ENCODE results near the gene REEP1.
A peak's percentile ranks its signal among the peaks of the same experiment; 100 is the strongest.

The REEP1 gene

DNA sequence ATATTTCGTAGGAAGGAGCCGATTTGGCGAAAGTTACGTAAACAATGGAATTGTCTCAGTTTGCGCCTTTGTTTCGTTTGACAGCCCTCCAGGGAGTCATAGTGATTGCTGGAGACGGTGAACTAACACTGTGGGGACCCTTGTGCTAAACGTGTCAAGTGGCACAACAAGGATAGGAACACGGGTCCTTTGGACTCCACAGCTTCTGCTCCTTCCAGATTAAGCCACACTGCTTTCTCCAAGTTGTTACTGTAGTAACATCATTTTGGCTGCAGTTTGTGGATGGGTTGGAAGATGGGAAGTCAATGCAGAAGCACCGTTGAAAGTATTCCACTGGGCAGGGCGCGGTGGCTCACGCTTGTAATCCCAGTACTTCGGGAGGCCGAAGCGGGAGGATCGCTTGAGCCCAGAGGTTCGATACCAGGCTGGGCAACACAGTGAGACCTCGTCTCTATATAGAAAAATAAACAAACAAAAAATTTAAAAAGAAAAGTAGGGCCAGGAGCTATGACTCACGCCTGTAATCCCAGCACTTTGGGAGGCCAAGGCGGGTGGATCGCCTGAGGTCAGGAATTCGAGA, 141.5 kb downstream of the REEP1 start:
- no peak for DNase-seq (ENCODE audit: low spot score)

DNA sequence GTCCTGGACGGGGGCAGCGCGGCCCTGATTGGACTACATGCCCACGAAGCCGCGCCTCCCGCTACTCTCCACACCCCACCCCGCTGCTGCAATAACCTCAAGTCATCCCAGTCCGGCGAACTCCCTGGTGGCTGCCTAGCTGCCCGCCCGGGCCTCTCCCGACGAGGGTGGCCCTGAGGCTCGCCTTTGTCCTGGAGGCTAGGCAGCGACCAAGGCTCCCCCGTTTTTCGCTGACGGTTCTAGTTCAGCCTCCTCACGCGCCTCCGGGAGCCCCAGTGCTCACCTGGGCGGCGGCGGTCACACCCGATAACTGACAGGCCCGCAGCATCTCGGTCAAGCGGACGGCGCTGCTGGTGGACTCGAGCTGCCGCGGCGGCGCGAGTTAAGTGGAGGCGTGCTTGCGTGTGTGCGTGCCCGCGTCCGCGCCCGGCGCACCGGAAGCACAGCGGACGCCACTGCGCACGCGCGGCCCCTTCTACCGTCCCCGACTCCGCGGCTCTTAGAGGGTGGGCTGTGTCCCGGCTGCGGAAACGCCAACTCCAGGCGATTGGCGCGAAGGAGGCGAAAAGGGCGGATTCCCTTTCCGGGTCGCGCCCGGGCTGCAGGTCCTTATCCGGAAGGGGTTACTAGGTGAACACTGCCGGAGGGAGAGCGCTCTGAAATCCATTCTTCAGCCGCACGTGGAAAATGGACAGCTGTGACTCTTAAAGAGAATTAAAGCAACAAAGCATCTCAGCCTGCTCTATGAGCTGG, 142.2 kb downstream of the REEP1 start, which contains the start of gene IMMT:
TSS of gene IMMT (minus strand) at position 408 of the 753 bp plus-strand sequence. CDS start at position 328, 80 bp downstream.
- peak; percentile 95 for DNase-seq (ENCODE audit: low spot score)

DNA sequence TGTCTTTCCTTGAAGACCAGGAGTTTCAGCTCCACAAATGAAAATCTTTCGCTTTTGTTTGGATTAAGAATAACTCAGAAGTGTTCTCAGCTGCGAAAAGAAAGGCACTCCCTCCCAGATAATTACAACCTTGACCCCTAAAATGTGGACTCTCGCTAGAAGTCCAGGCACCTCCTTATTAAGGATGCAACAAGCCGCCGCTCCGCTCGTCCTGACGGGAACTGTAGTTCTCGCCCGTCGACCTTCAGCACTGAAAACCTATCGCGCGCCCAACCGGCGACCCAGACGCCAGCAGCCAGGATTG, 142.7 kb downstream of the REEP1 start:
- peak; percentile 88 for DNase-seq (ENCODE audit: low spot score)

DNA sequence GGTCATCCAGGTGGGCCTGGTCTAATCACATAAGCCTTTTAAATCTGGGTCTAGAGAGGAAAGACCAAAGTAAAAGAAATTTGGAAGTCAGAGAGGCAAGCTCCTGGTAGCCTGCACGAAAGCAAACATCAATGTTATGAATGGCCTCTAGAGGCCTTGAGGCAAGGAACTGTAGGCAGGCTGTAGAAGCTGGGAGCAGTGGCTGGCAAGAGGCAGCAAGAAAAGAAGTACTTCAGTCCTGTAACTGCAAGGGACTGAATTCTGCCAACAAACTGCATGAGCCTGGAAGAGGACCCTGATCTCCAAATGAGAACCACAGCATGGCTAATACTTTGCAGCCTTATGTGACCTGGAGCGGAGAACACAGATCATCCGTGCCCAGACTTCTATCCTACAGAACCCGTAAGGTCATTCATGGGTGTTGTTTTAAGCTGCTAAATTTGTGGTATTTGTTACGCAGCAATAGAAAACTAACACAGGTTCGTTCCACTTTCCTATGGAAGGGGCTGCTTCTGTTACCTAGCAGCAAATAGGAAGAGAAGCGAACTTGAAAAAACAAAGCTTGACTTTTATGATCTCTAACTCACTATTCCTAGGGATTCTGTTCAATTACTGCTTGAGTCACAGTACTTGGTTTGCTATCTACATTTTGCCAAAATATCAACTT, 143.4 kb downstream of the REEP1 start:
- no peak for DNase-seq (ENCODE audit: low spot score)

DNA sequence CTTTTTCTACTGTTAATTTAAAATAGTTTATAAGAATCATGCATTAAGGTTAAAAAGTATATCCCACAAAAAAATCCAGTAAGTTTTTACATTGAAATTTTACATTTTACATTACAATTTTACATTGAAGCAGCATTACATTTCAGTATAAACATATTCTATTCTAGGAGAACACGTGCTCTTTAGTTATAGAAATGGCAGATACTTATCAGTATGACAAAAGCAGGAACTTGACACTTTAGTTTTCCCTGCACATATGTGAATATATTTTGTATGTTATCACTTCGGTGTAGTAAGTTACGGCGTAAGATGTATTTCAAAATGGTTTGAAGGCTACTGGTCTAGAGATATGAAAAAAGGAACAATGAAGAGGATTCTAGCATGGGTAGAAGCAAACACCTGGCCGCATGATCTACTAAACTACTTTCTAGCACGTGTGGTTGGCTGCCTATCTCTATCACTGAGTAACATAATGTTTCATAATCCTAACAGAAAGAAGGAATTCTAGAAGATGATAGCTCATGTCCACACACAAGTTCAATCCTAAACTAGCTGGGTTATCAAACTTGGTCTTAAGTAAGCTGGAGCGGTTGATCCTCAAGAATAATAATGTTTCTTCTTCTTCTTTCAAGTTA, 147.5 kb downstream of the REEP1 start:
- no peak for DNase-seq (ENCODE audit: low spot score)

DNA sequence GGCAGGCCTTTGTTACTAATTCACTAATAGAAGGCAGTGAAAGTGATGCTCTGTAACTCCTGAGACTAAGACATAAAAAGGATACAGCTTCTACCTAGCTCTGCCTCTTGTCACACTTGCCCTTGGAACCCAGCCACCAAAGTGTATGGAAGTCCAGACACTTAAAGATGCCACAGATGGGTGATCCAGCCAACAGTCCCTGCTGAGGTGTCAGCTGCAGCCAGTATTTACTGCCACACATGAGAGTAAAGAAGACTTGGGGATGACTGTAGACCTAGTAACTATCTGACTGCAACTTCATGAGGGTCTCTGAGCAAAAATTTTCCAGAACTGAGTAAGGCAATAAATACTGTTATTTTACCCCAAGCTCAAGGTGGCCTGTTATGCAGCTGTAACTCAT, 151.0 kb downstream of the REEP1 start:
- DNase-seq (ENCODE audit: low spot score), result no peak

DNA sequence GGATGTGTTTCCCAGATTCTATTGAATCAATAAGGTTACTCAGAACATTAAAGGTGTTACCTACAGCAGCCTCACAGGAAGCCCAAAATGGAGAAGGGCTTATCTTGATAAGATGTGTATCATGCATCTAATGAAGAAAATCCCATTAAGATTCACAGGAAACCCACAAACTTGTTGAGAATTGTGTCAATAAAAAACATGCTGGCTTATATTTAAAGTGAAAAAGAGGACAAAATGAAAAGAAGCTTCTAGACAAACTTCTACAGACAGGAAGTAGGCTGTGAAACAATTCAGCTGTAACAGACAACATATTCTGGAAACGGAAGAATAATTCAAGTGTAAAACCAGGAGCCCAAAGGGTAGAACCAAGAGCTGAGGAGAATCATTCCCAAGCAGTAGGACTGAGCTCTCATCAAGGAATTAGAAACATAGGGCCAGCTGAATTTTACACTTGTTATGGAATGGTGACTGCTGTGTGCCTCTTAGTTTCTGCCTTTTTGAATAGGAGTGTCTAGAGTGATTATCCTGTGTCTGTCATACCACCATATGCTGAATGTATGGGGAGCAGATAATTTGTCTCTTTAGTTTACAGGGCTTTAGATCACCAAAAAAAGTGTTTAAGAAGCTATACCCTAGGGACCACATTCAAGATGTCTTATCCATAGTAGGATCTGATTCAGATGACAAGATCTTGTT, 151.8 kb downstream of the REEP1 start:
- no peak for DNase-seq (ENCODE audit: low spot score)

DNA sequence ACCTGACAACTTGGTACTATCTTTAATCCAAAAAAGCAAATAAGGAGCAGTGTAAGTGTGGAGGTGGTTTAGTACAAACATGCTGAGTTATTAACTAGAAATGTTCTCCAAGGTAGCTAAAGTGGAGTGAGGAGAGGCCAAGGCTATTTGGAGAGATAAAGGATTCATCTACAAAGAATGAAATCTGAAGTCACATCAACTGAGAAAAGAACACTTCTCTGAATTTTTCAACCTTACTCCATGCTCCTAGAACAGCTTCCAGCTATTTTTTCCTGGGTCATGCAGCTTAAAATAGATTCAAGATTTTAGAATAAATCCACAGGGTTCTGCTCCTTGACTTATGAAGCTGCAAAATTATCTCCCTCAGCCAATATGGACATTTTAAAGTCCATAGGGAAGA, 160.8 kb downstream of the REEP1 start:
- no peak for DNase-seq (ENCODE audit: low spot score)

DNA sequence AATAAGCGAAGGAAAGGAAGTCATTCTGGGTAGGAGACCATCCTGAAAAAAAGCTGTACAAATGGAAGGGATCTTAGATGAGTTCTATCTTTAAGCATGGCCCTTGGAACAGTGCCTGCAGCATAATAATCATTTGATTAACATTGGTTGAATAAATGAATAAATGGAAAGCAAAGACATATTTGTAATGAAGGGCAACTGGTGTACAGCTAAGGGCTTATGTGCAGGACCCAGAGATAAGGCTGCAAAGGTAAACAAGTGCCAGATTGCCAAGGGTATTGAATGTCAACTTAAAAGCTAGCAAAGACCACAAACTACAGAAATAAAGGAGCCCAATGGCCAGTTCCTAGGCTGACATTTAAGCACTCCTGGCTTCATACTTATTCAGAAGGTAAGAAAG, 161.6 kb downstream of the REEP1 start:
- no peak for DNase-seq (ENCODE audit: low spot score)

DNA sequence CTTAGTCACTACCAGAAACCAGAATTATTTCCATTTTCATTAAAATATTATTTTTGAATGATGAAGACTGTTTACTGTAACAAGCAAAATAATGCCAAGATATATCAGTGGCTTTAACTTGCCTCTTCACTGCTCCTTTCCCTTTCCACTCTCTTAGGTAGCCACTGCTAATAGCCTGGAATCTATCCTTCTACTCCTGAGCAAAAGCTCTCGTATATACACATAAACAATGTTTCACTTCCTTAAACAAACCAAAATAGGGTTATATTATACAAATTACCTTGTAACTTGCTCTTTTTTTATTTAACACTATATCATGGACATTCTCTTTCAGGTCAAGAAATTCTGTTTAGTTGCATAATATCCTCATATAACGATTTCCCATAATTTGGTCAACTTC, 163.0 kb downstream of the REEP1 start:
- DNase-seq (ENCODE audit: low spot score), result no peak

DNA sequence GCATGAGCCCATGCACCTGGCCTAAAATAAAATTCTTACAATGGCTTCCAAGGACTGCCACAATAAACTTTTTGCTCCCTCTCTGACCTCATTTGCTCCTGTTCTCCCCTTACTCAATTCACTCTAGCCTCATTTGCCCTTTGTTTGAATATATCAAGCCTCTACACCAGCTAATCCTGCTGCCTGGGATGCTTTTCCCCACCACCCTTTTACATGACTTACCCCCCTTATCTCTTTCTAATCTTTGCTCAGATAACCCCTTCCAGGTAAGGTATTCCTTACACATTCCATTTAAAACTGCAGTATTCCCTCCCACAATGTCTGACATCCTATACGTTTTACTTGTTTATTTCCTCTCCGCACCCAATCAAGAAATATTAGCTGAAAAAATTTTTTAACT, 164.8 kb downstream of the REEP1 start:
- DNase-seq (ENCODE audit: low spot score), result no peak

DNA sequence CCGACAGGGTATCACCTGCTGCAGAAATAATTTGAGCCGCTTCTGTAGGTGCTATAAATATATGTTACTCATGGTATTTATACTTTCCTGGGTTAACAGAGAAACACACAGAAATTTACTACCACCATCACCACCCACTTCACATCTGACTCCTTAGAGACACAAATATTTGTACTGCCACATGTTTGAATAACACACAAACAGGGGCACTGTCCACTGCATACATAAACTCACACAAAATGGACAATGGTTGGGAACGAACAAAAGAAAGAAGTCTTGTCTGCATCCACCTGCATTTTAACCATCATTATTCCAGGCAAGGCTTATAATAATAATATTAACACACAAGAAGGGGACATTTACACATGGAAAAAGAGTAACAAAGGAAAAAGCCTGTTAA, 166.1 kb downstream of the REEP1 start:
- peak; percentile 65 for DNase-seq (ENCODE audit: low spot score)

DNA sequence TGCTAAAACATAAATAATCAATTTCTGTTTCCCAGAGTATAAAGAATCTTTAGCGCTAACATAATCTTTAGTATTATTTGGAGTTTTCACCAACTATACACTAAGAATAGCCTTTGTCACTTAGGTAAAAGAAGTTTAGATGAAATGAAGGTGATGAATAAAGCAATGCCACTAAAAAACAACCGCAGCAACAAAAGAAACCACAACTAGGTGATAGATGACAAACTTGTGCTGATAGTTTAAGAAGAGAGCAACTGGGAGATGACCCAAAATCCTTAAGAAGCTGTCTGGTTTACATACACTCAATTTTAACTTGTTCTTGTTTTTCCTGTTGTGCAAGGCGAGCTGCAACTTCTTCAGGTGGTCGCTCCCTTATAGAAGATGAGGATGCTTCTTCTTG, 167.0 kb downstream of the REEP1 start:
- no peak for DNase-seq (ENCODE audit: low spot score)

All from pons (tissue), 1 donor.